ENCODE results near the gene SSBP2.
A peak's percentile ranks its signal among the peaks of the same experiment; 100 is the strongest.
"Not testable (repeated sequence)": the region's sequence is repeated elsewhere in the genome, so short reads cannot be mapped to it uniquely, and the experiment has no call there.

Gene SSBP2

DNA sequence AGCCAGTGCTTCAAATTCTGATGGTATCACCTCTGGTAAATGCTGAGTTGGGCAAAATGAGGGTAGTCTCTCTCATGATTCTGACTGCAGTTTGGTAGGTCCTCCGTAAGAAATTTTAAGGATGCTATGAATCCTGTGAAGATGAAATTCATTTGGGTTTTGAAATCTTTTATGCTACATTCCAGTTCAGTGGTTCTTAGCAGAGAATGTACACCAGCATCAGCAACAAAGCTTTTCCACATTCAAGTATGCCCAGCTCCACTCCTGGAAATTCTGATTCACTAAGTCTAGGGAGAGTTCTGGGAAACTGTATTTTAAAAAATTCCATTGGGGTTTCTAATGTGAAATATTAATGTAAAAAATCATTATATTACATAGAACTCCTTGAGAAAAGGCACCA, 323.3 kb downstream of the SSBP2 start:
- no peak for DNase-seq (ENCODE audit: low spot score)

DNA sequence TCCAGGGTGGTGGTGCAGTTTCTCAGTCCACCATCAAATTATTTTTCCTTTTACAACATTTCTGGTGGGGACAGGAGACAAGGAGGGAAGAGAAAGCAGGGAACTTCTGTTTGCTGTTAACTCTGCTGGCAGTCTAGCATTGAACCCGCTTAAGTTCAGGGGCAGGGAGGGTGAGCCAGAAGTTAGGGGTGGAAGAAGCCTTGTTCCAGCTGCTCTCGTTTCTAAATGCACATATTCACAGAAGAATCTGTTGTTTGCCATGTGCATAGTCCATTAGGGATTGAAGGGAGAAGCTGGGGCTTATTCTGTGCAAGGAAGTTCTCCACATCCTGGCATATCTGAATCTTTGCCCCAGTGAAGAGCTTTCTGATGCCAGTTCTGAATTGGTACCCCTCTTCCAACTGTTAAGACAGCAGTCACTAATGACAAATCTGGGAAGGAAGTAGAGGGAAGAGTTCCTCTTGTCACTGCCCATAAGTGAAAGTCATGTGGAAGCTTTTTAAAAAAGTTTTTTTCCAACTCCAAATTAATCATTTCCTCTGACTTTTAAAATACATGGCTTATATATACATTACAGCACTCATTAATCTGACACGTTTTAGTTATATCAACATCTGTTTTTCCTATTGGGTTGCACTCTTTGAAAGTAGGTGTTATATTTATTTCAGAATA, 324.4 kb downstream of the SSBP2 start:
- no peak for DNase-seq (ENCODE audit: low spot score)

DNA sequence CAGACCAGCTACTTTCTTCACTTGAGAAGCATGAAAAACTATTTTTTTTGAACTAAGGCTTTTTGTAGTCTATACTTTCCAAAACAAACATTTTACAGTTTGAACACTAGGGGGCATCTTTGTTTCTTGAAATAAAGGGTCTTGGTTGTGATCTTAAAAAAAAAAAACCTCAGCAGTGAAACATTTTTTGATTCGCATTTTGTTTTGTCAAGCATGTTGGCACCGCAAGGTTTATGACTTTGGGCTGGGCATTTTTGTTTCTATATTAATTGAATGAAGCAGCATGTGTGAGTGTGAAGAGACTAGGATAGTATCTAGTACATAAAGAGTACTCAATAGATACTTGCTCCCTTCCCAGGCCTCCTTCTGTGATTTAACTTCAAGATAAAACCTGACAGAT, 325.3 kb downstream of the SSBP2 start:
- peak; percentile 39 for DNase-seq (ENCODE audit: low spot score)

DNA sequence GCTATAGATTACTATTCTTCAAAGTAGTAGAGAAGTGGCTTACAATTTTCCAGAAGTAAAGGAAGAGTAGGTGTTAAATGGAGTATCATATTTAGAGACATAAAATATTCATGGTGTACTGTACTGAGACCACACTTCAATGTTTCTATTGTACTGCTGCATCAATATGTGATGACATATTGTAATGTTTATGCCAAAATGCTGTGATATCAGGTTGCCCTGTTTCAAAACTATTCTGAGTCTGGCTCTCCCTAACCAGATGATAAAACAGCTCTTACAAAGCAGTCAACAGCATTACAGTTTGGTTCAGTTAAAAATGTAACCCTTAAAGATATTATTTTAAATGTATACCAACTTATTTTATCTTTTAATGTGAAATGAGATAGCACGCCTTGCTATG, 326.2 kb downstream of the SSBP2 start:
- no peak for DNase-seq (ENCODE audit: low spot score)

- DNase-seq (ENCODE audit: low spot score): peak; percentile 71
Measured at GRCh38 chr5:81422671-81423070, 328.2 kb downstream of the SSBP2 start.

DNA sequence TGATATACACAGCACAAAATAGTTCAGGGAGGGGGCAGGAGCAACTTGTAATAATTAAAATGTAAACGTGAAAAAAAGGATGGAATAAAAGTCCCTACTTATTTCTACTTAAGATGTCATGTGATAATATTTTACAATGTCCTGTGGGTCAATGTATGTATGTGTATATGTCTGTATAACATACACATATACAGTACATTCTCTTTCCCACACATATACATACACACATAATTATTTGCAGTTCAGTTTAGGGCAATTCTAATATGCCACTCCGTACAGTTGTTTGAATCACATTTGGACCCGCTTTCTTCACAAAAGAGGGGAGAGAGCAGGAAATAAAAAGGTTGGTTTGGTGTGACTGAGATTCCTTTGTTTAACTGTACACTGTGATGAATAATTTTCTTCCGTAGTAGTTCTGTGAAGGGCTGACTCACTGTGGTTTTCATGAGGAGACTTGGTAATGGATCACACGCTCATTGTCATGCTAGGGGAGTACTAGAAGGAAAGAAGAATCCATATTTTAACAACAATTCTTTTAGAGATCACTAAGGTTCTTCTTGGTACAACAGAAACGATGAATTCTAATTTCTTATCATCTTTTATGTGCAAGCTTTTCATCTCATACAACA, 330.7 kb downstream of the SSBP2 start:
- peak; percentile 61 for DNase-seq (ENCODE audit: low spot score)

DNA sequence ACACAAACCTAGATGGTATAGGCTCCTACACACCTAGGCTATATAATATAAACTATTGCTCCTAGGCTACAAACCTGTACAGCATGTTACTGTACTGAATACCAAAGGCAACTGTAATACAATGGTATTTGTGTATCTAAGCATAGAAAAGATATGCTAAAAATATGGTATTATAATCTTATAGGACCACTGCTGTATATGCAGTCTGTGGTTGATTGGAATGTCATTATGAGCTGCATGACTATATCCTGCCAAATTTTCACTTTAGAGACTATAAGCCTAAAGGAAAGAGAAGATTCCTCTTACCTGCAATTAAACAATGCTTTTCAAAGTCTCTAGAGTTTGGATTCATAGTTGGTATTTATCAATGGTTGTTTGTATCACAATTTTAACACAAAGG, 332.3 kb downstream of the SSBP2 start:
- DNase-seq (ENCODE audit: low spot score): no peak

- DNase-seq (ENCODE audit: low spot score): no peak
Measured at GRCh38 chr5:81417052-81417451, 333.8 kb downstream of the SSBP2 start.

GRCh38 chr5:81409896-81410295, 341.0 kb downstream of the SSBP2 start:
- DNase-seq (ENCODE audit: low spot score): no peak

- DNase-seq (ENCODE audit: low spot score): no peak
Measured at GRCh38 chr5:81409361-81409760, 341.5 kb downstream of the SSBP2 start.

DNA sequence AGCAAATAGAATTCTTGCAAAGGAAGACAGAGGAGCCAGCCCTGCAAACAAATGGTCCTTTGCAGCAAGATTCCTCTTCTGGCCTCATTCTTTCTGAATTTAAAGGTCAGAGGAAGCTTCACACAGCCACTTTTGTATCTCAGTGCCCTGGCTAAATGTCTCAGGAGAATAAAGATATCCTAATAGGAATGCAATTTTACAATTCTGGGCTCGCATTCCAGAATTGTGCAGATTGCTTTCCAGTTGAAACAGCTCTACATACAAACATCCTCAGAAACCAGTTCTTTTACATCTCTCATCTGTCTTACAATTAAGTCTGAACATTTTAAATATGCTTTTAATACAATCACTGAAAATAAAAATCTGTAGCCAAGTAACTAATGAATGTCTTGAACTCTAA, 342.4 kb downstream of the SSBP2 start:
- no peak for DNase-seq (ENCODE audit: low spot score)

DNA sequence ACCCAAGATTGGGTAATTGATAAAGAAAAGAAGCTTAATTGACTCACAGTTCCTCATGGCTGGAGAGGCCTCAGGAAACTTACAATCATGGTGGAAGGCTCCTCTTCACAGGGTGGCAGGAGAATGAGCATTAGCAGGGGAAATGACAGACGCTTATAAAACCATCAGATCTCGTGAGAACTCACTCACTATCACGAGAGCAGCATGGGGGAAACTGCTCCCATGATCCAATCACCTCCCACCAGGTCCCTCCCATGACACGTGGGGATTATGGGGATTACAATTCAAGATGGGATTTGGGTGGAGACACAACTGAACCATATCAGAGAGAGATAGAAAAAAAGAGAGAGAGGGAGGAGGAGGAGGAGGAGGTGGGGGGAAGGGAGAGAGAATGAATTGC, 343.1 kb downstream of the SSBP2 start:
- DNase-seq (ENCODE audit: low spot score): not testable (repeated sequence)

- no peak for DNase-seq (ENCODE audit: low spot score)
Measured at GRCh38 chr5:81405126-81405891, 345.6 kb downstream of the SSBP2 start.

- no peak for DNase-seq (ENCODE audit: low spot score)
Measured at GRCh38 chr5:81402192-81402930, 348.5 kb downstream of the SSBP2 start.

DNA sequence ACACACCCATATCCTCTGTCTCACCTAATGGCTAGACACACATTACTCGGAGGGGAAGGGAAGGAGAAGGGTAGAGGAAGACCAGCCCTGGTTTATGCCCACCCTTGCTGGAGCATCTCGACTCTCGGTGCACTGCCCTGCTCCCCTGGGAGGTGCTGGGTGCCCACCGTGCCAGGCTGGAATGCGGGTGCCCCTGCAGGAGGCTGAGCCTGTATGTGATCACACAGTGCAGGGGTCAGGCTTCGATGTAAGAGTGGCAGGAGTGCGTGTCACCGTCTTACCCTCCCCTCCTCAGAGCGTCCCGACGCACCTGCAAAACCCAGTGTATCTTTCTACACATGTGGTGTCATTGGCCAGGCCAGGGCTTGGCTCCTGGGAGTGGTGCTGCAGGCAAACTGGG, 349.6 kb downstream of the SSBP2 start:
- no peak for DNase-seq (ENCODE audit: low spot score)

DNA sequence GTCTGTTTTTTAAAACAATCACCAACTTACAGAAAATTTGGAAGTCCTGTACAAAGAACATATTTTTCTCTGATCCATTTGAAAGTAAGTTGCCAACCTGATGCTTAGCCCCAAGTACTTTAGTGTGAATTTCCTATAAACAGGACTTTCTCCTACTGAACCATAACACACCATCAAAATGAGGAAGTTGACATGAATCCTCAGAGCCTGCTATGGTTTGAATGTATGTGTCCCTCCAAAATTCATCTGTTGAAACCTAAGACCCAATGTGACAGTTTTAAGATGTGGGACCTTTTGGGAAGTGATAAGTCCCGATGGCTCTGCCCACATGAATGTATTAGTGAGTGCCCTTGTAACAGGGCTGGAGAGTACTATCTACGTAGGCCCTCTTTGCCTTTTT, 350.5 kb downstream of the SSBP2 start:
- no peak for DNase-seq (ENCODE audit: low spot score)

DNA sequence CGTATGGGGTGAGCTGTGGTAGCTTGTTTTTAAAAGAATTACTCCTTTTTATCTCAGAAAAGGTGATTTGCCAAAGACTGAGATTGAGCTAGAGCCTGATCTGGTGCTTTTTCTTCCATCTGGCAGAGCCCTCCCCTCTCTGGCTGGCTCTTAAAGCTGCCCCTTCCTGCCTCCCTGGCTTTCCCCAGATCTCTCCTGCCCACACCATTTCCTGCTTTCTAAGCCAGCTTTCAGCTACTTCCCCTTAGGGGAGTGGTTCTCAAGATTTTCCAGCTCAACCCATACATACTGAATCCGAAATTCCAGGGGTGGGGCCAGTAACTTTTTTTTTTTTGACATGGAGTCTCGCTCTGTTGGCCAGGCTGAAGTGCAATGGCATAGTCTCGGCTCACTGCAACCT, 352.2 kb downstream of the SSBP2 start:
- no peak for DNase-seq (ENCODE audit: low spot score)

GRCh38 chr5:81397176-81397575, 353.7 kb downstream of the SSBP2 start:
- peak; percentile 40 for DNase-seq (ENCODE audit: low spot score)

DNA sequence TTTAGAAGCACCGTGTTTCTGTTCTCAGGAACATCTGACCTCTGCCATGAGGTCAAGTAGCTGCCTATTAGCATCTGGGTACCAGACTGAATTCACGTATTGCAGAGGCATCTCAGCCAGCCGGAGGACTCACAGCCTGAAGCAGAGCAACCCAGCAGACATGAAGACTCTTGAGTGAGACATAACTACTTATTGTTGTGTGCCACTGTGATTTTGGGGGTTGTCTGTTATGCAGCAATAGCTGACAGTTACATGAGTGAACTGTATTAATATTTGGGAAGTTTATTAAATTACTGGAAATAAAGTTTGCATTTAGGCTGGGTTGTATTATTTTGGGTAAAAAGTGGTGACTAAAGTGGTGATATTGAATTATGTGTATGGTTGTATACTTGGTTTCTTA, 355.6 kb downstream of the SSBP2 start:
- DNase-seq (ENCODE audit: low spot score): no peak

DNA sequence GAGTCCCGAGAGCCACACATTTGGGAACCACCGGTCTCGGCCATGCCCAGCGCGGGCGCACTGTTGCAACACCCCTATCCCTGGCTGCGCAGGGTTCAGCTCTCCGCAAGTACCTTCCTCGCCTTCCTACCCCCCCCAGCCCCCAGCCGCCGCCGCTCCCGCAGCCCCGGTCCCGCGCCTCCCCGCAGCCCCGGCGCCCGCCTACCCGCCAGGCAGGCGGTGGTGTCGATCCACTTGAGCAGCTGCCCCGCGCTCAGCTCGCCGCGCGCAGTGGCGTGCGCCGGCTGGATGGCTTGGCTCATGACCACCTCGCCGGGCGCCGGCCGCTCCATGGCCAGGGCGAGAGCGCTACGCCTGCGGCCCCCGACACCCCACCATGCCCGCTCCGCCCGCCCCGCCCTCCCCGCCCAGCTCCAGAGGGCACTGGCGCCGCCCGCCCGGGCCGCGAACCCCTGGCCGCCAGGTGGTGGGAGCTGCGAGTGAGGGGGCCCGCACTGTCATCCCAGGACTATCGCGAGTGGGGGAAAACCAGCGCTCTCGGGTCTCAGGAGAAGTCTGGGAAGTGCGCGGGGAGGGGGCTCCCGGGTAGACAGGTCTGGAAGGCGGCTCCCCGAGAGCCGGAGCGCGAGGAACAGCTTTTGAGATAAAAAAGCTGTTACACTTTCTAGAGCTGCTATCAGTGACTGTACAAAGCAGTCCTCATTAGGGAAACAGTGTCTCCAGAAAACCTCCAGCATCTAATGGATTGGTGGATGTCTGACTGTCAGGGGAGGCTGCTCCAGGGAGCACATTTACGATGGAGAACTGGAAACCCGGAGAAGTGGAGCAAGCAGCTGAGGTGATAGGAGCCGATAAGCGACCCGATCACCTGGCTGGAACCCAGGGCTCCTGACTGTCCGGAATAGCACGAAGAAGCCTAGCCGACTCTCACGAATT, 356.8 kb downstream of the SSBP2 start, which contains the start of gene ACOT12:
Gene ACOT12, minus strand, starts transcription at position 352 of the 936 bp plus-strand sequence. Its CDS starts 20 bp downstream, at position 332.
- DNase-seq (ENCODE audit: low spot score): peak; percentile 53

GRCh38 chr5:81393430-81393782, 357.5 kb downstream of the SSBP2 start:
- no peak for DNase-seq (ENCODE audit: low spot score)

Measured in AG08396 (cell line).